GM08714 (cell line): ENCODE measurements around the gene S100A4.
"Not testable (repeated sequence)": the region's sequence is repeated elsewhere in the genome, so short reads cannot be mapped to it uniquely, and the experiment has no call there.

Source experiments
- H3K4me3 ChIP-seq: fragments of 200-500 bp; sonication (Bioruptor generic); 2 replicates; pipeline ENCODE4 v1.5.1; 2014; ENCODE audit warnings: mild to moderate bottlenecking, low read length, inconsistent platforms
- ZNF274 ChIP-seq: IDR thresholded peaks from 2 replicates; pipeline ENCODE4 v1.6.1; 2012; ENCODE audit warnings: mild to moderate bottlenecking, low read depth, low read length

The S100A4 gene

DNA sequence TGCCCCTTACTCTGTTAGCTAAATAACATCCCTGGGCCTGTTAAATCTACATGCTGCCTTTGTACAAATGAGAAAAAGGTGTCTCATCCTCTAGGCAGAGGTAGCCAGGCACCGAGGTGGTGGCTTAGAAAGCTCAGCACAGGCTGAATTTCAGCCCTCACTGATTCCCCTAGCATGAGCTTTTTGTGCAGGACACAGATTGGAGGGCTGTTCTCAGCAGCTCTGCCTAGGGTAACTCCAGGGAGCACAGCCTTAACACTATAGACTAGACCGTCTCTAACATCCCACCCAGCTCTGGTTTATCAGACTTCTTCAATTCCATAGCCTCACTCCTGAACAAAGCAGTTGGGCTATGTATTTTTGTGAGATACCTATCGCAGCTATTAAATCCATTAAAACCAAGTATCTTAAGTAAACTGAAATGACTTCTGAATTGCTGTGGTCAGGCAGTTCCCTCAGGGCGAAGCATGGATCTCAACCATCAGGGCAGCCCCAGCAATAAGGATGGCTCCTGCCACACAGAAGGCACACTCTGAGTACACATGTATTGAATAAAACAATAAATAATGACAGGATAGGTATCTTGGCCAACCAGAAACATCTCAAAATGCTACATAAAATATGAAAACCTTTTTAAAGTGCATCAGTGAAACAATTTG is 24.7 kb downstream of the S100A4 start:
- no peak overlapping the region for H3K4me3 ChIP-seq
- no peak for TF ChIP-seq ZNF274

DNA sequence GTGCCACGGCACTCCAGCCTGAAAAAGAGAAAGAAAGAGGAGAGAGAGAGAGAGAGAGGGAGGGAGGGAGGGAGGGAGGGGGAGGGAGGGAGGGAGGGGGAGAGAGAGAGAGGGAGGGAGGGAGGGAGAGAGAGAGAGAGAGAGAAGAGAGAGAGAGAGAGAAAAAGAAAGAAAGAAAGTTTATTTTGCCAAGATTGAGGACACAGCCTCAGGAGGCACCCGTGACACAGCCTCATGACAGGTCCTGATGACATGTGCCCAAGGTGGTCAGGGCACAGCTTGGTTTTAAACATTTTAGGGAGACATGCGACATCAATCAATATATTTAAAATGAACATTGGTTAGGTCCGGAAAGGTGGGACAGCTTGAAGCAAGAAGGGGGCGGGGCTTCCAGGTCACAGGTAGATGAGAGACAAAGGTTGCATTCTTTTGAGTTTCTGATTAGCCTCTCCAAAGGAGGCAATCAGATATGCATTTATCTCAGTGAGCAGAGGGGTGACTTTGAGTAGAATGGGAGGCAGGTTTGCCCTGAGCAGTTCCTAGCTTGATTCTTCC is 25.4 kb downstream of the S100A4 start:
- not testable (repeated sequence) for H3K4me3 ChIP-seq

DNA sequence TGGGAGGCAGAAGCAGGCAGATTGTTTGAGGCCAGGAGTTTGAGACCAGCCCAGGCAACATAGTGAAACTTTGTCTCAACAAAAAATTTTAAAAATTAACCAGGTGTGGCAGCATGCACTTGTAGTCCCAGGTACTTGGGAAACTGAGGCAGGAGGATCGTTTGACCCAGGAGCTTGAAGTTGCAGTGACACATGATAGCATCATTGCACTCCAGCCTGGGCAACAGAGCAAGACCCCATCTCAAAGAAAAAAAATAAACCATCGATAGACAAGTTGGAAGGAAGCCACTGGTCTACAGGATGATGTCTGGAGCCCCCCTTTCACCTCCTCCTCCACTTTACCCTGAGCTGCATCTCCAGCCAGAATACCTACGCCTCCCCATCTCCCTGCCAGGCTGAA is 26.4 kb downstream of the S100A4 start:
- no peak overlapping the region for H3K4me3 ChIP-seq
- no peak for TF ChIP-seq ZNF274

DNA sequence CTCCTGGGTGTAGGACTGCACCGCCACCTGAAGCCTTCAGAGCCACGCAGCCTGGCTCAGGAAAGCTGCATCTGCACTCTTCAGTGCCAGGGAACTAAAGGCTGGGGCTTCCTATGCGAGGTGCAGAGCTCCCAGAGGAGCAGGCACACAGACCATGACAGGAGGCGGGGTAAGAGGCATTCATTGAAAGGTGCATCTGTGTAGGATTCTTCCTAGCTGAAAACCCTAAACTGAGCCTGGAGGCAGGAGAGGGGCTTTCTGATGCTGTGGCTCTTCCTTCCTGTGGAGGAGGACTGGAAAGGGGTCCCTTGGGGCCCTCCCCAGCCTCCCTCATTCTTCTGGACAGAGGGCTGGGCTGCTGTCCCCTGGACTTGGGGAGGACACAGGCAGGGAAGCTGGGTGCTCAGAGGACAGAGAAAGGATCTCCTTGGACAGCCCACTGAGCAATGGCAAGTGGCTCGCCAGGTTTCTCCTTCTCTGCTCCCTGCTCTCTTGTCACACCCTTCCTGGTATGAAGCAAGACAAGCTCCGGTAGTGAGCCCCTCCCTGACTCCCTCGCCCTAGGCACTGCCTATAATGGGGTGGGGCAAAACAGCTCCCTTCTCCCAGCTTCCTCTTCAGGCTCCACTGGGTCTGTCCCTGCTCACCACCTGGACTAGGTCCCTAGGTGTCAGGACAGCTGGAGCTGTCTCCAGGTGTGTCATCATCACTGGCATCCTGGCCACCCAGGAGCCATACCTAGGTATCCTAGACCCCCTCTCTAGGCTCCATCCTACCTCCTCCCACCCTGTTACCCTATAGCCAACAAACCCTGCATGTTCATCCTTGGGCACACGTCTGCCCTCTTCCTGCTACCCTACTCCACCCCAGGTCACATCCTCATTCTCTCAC is 29.9 kb downstream of the S100A4 start:
- no peak overlapping the region for H3K4me3 ChIP-seq
- no peak for TF ChIP-seq ZNF274

DNA sequence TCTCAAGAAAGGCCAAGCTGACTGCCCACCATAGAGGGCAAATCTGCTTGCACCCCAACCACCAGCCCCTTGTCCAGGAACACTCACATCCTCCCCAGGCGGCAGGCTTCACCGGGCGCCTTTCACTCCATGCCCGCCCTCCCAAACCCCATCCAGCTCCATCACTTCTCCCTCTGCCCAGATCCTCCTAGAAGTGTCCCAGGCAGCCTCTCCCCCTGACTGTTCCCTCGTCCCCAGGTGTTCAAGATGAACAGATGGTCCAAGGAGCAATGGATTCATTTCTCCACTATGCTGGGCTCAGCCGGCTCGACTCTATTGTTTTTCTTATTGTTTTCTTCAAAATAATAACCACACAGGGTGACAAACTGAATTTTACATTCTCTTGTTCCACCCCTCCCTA is 31.9 kb downstream of the S100A4 start:
- no peak for TF ChIP-seq ZNF274
- H3K4me3 ChIP-seq: no peak overlapping the region

DNA sequence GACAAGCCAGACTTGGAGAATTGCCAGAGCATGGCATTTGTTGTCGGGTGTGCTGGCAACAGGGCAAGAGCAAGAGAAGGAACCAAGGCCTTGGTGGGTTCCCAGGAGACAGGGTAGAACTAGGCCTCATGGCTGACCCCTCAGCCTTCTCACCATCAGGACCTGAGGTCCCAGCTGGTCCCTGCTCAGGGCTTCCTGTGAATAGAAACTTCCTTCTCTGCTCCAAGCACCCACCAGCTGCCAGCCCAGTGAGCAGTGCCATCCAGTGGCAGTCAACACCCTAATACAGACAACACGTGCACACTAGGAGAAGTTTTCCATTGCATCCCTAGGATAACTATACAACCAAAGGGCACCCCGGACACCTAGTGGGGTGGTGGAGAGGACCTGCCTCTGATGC is 32.6 kb downstream of the S100A4 start:
- H3K4me3 ChIP-seq: no peak overlapping the region

DNA sequence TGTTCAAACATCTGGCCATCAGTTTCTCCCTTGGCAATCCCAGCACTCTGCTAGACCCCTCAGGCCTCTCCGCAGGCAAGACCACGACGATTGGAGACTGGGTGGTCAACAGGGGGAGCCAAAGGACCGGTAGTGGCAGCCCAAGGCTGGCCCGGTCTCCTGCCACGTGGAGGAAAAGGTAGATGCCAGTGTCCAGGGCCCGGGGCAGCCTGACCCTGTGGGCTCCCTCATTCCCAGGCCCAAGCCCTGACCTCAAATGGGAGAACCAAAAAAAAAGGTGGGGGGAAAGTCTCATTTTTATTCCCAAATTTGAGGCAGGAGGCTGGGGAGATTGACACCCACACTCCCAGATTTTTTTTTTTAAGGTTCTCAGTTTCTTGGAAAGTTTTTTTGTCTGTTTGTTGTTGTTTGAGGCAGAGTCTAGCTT is 34.6 kb downstream of the S100A4 start:
- no peak overlapping the region for H3K4me3 ChIP-seq
- TF ChIP-seq ZNF274: no peak

More for the DNA sequence above, 32.6 kb downstream of the S100A4 start:
- TF ChIP-seq ZNF274: no peak

DNA sequence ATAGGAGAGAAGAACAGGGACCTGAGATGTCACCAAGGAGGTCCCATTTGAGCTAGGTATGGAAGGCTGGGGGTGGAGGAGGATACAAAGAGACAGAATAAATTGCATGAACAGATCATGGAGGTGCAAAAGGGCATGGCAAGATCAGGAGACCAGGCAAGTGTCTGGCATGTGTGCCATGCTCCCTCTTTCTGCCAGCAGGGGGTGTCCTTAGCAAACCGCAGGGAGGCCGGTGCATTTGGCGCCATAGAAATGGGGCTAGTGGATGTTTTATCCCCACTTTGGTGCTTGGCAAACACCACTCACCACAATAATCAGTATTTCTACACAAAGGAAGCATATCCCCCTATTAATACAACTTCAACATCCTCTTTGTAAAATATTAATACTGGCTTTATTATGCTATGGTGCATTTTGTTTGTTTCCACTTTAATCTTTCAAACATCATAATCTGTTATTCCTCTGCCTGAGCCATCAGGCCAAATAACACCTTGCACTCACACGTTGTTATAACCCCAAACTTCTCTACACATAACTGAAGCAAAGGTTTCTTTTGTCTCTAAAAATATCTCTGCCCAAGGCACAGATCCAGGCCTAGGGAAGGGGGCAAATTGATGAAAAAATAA is 35.8 kb downstream of the S100A4 start:
- TF ChIP-seq ZNF274: no peak
- H3K4me3 ChIP-seq: no peak overlapping the region

DNA sequence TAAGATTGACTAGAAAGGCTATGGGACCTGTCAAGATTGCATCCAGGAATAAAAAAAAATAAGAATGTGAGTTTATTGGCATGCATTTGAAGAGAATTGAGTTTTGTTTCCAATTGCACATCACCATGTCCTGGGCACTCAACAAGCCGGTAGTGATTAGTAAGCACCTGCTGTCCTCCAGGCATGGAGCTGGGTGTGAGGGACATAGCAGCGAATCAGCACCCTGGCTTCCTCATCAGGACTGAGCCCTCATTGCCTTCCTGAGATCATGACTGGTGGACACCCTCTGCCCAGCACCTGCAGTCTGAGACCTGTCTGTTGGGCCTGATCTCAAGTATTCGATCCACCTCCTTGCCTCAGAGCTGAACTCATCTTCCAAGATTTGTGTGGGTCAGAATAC is 36.6 kb downstream of the S100A4 start:
- TF ChIP-seq ZNF274: no peak
- H3K4me3 ChIP-seq: no peak overlapping the region

DNA sequence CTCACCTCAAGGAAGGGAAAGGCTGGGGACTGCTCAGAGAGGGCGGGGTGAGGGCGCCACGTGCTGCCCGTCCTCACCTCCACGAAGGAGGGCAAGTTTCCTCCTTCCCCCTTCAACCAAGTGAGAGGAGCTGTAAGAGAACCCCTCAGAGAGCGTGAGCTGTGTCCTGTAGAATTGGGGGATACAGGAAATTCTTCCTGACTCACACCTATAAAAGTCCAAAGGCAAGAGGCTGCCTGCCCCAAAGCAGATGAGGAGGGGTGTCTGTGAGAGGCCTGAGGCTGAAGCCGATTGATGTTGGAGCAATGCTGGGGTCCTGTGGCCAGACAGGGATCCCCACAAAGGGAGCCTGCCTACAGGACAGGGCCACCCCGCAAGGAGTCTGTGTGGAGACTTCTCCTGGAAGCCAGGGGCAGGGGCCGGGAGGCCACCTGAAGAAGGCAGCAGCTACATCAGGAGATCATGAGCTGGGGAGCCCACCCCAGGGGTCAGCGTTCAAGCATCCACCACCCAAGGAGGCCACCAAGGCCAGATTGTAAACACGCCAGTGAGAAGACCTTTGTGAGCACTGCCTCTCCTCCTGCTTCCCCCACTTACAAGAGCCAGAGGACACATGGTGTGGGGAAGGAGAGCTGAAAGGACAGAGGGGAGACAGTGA is 37.6 kb downstream of the S100A4 start:
- H3K4me3 ChIP-seq: no peak overlapping the region
- no peak for TF ChIP-seq ZNF274

DNA sequence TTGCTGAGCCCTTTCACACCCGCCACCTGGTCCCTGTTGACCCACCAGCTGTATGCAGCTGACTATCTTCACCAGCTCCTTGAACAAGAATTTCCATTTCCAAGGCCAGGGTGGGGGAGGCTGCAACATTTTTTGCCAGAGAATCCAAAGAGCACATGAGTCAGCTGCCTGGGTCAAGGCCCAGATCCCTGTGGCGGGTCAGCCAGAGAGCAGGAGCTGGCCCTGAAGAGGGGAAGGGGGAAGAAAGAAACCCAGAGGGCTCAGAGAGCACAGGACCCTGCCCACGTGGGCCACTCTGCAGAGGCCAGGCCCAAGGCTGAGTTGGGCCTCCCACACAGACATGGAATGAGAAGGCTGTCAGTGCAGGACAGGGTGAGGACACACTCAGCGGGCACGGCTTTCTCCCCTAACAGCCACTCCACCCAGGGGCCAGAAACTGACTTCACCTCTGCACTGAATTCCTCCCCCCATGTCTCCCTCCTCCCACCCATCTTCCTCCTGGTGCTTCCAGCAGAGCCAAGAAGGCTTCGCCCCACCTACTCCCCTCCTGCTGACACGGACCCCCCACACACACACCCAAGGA is 38.7 kb downstream of the S100A4 start:
- no peak overlapping the region for H3K4me3 ChIP-seq
- TF ChIP-seq ZNF274: no peak

DNA sequence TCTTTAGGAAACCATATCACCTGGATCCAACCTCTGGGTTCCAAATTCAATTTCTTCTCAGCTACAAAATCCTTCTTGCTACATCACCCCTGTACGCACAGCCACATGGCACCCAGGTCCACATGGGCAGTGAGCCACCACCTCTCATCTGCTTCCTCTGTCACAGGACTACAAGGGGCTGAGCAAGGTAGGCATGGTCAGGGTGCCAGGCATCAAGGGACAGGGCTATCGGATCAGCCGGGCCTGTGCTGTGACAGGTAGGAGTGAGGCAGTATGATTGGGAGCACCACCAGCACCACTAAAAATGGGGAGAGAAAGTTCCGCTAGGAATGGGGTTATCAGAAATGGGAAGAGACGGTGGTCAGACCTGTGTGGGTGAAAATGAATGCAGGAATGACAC is 39.2 kb downstream of the S100A4 start:
- no peak for TF ChIP-seq ZNF274
- H3K4me3 ChIP-seq: no peak overlapping the region

DNA sequence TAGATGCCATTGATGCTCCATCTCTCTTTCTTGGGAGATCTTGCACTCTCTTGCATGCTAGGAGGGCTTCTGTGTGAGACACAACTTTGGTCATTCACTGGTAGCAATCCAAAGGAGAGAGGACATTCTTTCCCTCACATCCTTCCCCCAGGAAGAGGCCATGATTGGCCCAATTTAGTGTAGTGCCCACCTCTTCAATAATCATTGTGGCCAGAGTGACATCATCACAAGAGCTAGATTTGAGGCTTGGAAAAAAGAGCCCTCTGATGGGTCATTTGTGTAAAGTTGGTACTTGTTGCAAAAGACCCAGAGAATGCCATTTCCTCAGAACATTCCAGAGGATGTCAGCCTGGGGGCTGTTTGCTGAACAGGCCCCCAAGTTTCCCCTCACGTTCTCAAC is 40.0 kb downstream of the S100A4 start:
- TF ChIP-seq ZNF274: no peak

DNA sequence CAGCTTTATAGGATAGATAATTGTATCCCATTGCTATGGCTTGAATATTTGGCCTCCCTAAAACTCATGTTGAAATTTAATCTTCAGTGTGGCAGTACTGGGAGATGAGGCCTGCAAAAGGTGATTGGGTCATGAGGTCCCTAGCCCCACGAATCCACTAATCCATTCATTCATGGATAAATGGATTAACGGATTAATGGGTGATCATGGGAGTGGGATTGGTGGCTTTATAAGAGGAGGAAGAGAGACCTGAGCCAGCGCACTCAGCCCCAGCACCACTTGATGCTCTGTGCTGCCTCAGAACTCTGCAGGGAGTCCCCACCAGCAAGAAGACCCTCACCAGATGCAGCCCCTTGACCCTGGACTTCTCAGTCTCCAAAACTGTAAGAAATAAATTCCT is 41.8 kb downstream of the S100A4 start:
- TF ChIP-seq ZNF274: no peak
- H3K4me3 ChIP-seq: no peak overlapping the region

More for the DNA sequence above, 40.0 kb downstream of the S100A4 start:
- H3K4me3 ChIP-seq: no peak overlapping the region
